ENCODE data around the gene THAP7. TPM values are rescaled to one million over a fixed set of nuclear protein-coding genes. Genes with fewer than 3 reads are reported as not detected.
A peak's percentile ranks its signal among the peaks of the same experiment; 100 is the strongest.

THAP7 gene
- total RNA-seq, 1 experiment from 2014 or later: 27.7 TPM

GRCh38 chr22:20980938-20981722 is 20.8 kb downstream of the THAP7 start:
- Histone ChIP-seq H3K79me2 (ENCODE audit: insufficient read depth, low read length) (peaks cover 24% of the 10 kb centered on the region), H3K36me3 (ENCODE audit: control insufficient read depth in 1 of 2, insufficient read depth in 2 of 2, low read length in 2 of 2) (peaks cover 2 to 9% of the 10 kb centered on the region in 2 experiments; a peak in 1 of 4 replicates), H3K27me3 (ENCODE audit: insufficient read depth, low read length) (no peaks in the 10 kb centered on the region), H3K9ac (ENCODE audit: low read length) (peak overlapping the region; percentile 93), H3K27ac (ENCODE audit: low read depth, low read length) (peak overlapping the region; percentile 80), H3K9me2 (ENCODE audit: insufficient read depth) (no peaks in the 10 kb centered on the region), H4K20me1 (ENCODE audit: insufficient read depth) (no peaks in the 10 kb centered on the region), H2AFZ (ENCODE audit: low read depth, low read length, poor library complexity, severe bottlenecking) (no peak overlapping the region), H3K4me1 (ENCODE audit: control insufficient read depth in 1 of 2, insufficient read depth in 2 of 2, low read length in 2 of 2) (peaks cover 6 to 18% of the 10 kb centered on the region in 2 experiments; a peak in 2 of 4 replicates), H3K9me3 (ENCODE audit: control insufficient read depth in 1 of 2, insufficient read depth in 1 of 2, low read depth in 1 of 2, low read length in 2 of 2) (peaks cover 4 to 10% of the 10 kb centered on the region in 2 experiments; a peak in 1 of 4 replicates), H3K4me2 (ENCODE audit: low read length) (peak overlapping the region; percentile 99), H3K4me3 (replicated peaks in 1 of 2; ENCODE audit: low read depth in 1 of 2, low read length in 2 of 2) (peak overlapping the region; percentile 77 to 89)
- BruUV-seq (replicated peaks): TSS peak; percentile 85
- DNase-seq (ENCODE audit: low read depth, low spot score) (no peak), ATAC-seq (no peak)
- POLR2A ChIA-PET: interaction anchor here (1.6 kb wide), 1 partner anchor 21 kb away, joined by 5 read pairs; no protein-coding TSS in a partner anchor
- CTCF ChIA-PET: interaction anchor here (1.4 to 1.5 kb wide), 2 partner anchors 10 to 23 kb away, joined by 4 to 5 read pairs; no protein-coding TSS in a partner anchor
- RAD21 ChIA-PET (ENCODE audit: low non-redundant PET in 1 of 2, low total read pairs in 2 of 2, uncharacterized antibody in 2 of 2, unreplicated experiment in 2 of 2): no interaction called here
- intact Hi-C loops (cut with micrococcal nuclease): loop anchor here (5.0 kb wide), 1 partner anchor 179 kb away; no protein-coding TSS in a partner anchor
- TF ChIP-seq YY1 (IDR thresholded peaks at IDR 0.05; ENCODE audit: extremely low read depth, insufficient replicate concordance, low read depth, low read length): no peak
- TF ChIP-seq FOSL1 (IDR thresholded peaks at IDR 0.05; ENCODE audit: low read depth): no peak
- TF ChIP-seq, protein P1, sequence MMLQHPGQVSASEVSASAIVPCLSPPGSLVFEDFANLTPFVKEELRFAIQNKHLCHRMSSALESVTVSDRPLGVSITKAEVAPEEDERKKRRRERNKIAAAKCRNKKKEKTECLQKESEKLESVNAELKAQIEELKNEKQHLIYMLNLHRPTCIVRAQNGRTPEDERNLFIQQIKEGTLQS (IDR thresholded peaks at IDR 0.05): no peak

GRCh38 chr22:20980523-20980922 is 21.4 kb downstream of the THAP7 start:
- no peaks in the 10 kb centered on the region for H4K20me1 ChIP-seq (ENCODE audit: insufficient read depth)
- H3K9me2 ChIP-seq (ENCODE audit: insufficient read depth): no peaks in the 10 kb centered on the region
- H3K36me3 ChIP-seq (ENCODE audit: control insufficient read depth in 1 of 2, insufficient read depth in 2 of 2, low read length in 2 of 2): peaks cover 0 to 4% of the 10 kb centered on the region in 2 experiments; a peak in 1 of 4 replicates
- H3K27ac ChIP-seq (ENCODE audit: low read depth, low read length): peak overlapping the region; percentile 80; the same call in 1 of the 2 replicates
- no TSS peak for BruUV-seq (replicated peaks)
- H2AFZ ChIP-seq (ENCODE audit: low read depth, low read length, poor library complexity, severe bottlenecking): no peak overlapping the region
- RAD21 ChIA-PET (ENCODE audit: low non-redundant PET in 1 of 2, low total read pairs in 2 of 2, uncharacterized antibody in 2 of 2, unreplicated experiment in 2 of 2): no interaction called here
- DNase-seq (ENCODE audit: low read depth, low spot score): no peak
- no peak for ATAC-seq
- peaks cover 4 to 10% of the 10 kb centered on the region in 2 experiments; a peak in 1 of 4 replicates for H3K9me3 ChIP-seq (ENCODE audit: control insufficient read depth in 1 of 2, insufficient read depth in 1 of 2, low read depth in 1 of 2, low read length in 2 of 2)
- H3K79me2 ChIP-seq (ENCODE audit: insufficient read depth, low read length): peaks cover 24% of the 10 kb centered on the region
- peak overlapping the region; percentile 93; the same call in 1 of the 2 replicates for H3K9ac ChIP-seq (ENCODE audit: low read length)
- no peak overlapping the region for H3K4me3 ChIP-seq (replicated peaks in 1 of 2; ENCODE audit: low read depth in 1 of 2, low read length in 2 of 2)
- CTCF ChIA-PET: no interaction called here
- H3K27me3 ChIP-seq (ENCODE audit: insufficient read depth, low read length): no peaks in the 10 kb centered on the region
- intact Hi-C loops (cut with micrococcal nuclease): loop anchor here (5.0 kb wide), 1 partner anchor 178 kb away; no protein-coding TSS in a partner anchor
- H3K4me1 ChIP-seq (ENCODE audit: control insufficient read depth in 1 of 2, insufficient read depth in 2 of 2, low read length in 2 of 2): peaks cover 6 to 18% of the 10 kb centered on the region in 2 experiments; a peak in 2 of 4 replicates
- POLR2A ChIA-PET: no interaction called here
- H3K4me2 ChIP-seq (ENCODE audit: low read length): peak overlapping the region; percentile 99
- no peak for TF ChIP-seq SIN3A (IDR thresholded peaks at IDR 0.05; ENCODE audit: low read depth)
- no peak for TF ChIP-seq EZH2 (IDR thresholded peaks at IDR 0.05)
- no peak for TF ChIP-seq POLR2A (IDR thresholded peaks at IDR 0.05; ENCODE audit: borderline replicate concordance, extremely low read depth, insufficient read depth, insufficient read length)
- TF ChIP-seq, protein P2, sequence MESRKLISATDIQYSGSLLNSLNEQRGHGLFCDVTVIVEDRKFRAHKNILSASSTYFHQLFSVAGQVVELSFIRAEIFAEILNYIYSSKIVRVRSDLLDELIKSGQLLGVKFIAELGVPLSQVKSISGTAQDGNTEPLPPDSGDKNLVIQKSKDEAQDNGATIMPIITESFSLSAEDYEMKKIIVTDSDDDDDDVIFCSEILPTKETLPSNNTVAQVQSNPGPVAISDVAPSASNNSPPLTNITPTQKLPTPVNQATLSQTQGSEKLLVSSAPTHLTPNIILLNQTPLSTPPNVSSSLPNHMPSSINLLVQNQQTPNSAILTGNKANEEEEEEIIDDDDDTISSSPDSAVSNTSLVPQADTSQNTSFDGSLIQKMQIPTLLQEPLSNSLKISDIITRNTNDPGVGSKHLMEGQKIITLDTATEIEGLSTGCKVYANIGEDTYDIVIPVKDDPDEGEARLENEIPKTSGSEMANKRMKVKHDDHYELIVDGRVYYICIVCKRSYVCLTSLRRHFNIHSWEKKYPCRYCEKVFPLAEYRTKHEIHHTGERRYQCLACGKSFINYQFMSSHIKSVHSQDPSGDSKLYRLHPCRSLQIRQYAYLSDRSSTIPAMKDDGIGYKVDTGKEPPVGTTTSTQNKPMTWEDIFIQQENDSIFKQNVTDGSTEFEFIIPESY (IDR thresholded peaks at IDR 0.05; ENCODE audit: extremely low read depth, insufficient replicate concordance, low read length): no peak
- TF ChIP-seq EGR1 (IDR thresholded peaks at IDR 0.05; ENCODE audit: low read depth): no peak
- TF ChIP-seq POLR2AphosphoS5 (IDR thresholded peaks at IDR 0.05; ENCODE audit: low read depth, low read length): no peak
- no peak for TF ChIP-seq TCF7L2 (IDR thresholded peaks at IDR 0.05; ENCODE audit: borderline replicate concordance, extremely low read depth, insufficient read depth, insufficient read length)
- no peak for TF ChIP-seq CEBPB (IDR thresholded peaks at IDR 0.05; ENCODE audit: low read depth)
- no peak for TF ChIP-seq REST (IDR thresholded peaks at IDR 0.05; ENCODE audit: low read depth)

All from HCT116 (cell line).